SK-N-SH (cell line): ENCODE results near the gene DACH1.

ENCODE experiments used
- FOXJ3 ChIP-seq: sonication (generic); formaldehyde crosslinking; IDR thresholded peaks from 2 replicates; pipeline ENCODE4 v1.5.1; 2020; ENCODE audit warnings: mild to moderate bottlenecking, missing genetic modification reagents
- POLR2AphosphoS5 ChIP-seq: IDR thresholded peaks from 2 replicates; pipeline ENCODE4 v1.6.1; 2012; ENCODE audit warnings: low read depth, low read length
- TF ChIP-seq, protein P1 (sequence below): fragments of 200-600 bp; sonication (generic); IDR thresholded peaks from 2 replicates; pipeline ENCODE4 v1.6.1; 2017; ENCODE audit warnings: antibody characterized with exemption, mild to moderate bottlenecking, moderate library complexity

DNA sequence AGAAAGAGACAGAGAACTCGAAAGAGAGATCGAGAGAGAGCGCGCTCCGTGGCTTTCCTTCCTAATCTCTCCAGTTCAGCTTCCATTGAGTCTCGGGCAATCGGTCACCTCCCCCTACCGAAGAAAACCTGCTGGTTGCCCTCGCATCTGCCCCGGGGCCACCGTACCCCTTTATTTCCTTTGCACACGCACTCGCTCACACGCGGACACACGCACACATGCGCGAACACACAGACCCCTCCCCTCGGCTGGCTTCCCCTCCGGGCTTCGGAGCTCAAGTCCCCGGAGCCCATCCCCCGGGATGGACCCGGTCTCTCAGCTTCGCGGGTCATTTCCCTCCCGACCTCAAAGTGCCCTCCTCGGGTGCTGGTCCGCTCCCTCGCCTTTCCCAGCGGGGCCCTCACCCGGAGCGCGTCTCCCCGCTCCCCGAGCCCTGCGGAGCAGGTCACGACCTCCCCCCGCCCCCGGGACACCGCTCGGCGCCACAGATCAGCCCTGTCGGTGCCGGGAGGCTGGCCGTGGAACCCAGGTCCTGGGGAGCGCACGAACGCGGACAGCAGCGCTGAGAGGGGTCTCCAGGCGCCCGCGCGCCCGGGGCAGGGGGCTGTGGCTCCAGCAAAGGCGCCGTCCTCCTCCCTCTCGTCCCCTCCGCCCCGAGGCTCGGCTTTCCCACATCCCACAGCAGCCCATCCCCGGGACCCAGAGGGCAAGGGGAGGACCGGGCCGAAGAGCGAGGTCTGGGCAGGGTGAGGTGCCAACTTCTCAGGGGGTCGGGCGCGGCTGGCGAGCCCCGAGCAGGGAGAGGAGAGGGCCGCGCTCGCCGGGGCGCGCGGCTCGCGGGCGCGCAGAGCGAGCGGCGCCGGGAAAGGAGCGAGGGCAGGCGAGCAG lies 1.8 kb downstream of the DACH1 start:
- TF ChIP-seq, protein P1, sequence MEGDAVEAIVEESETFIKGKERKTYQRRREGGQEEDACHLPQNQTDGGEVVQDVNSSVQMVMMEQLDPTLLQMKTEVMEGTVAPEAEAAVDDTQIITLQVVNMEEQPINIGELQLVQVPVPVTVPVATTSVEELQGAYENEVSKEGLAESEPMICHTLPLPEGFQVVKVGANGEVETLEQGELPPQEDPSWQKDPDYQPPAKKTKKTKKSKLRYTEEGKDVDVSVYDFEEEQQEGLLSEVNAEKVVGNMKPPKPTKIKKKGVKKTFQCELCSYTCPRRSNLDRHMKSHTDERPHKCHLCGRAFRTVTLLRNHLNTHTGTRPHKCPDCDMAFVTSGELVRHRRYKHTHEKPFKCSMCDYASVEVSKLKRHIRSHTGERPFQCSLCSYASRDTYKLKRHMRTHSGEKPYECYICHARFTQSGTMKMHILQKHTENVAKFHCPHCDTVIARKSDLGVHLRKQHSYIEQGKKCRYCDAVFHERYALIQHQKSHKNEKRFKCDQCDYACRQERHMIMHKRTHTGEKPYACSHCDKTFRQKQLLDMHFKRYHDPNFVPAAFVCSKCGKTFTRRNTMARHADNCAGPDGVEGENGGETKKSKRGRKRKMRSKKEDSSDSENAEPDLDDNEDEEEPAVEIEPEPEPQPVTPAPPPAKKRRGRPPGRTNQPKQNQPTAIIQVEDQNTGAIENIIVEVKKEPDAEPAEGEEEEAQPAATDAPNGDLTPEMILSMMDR = no peak
- no peak for TF ChIP-seq POLR2AphosphoS5
- TF ChIP-seq FOXJ3 (CRISPR knock-in tag) = no peak
